Measurements from ENCODE around the gene C14orf132.
A peak's percentile ranks its signal among the peaks of the same experiment; 100 is the strongest.
"Not testable (repeated sequence)": the region's sequence is repeated elsewhere in the genome, so short reads cannot be mapped to it uniquely, and the experiment has no call there.

C14orf132 gene

GRCh38 chr14:96038920-96039632, at the start of gene C14orf132:
Gene C14orf132 (plus strand): TSS chr14:96039362. CDS start chr14:96039501, 139 bp downstream.
- Histone ChIP-seq H3K9ac (ENCODE audit: low read depth in 1 of 2, low read length in 2 of 2) (peak within 1 kb of the TSS in 1 of 2 donors; percentile 63), H3K27me3 (ENCODE audit: control insufficient read depth in 2 of 2, insufficient read depth in 2 of 2, low read length in 2 of 2) (peaks cover 12 to 16% of the 10 kb centered on the region in 2 donors), H3K4me1 (ENCODE audit: control insufficient read depth in 2 of 2, insufficient read depth in 2 of 2, low read length in 2 of 2) (peaks cover 5 to 8% of the 10 kb centered on the region in 2 donors), H3K9me3 (ENCODE audit: control insufficient read depth in 2 of 2, low read length in 2 of 2) (no peaks in the 10 kb centered on the region), H3K36me3 (ENCODE audit: control insufficient read depth in 2 of 2, insufficient read depth in 2 of 2, low read length in 2 of 2) (no peaks in the 10 kb centered on the region), H3K27ac (ENCODE audit: low read depth in 2 of 2, low read length in 2 of 2) (peak within 1 kb of the TSS; percentile 48 to 49), H3K4me3 (ENCODE audit: low read length in 2 of 2) (peak within 1 kb of the TSS; percentile 60 to 63)

DNA sequence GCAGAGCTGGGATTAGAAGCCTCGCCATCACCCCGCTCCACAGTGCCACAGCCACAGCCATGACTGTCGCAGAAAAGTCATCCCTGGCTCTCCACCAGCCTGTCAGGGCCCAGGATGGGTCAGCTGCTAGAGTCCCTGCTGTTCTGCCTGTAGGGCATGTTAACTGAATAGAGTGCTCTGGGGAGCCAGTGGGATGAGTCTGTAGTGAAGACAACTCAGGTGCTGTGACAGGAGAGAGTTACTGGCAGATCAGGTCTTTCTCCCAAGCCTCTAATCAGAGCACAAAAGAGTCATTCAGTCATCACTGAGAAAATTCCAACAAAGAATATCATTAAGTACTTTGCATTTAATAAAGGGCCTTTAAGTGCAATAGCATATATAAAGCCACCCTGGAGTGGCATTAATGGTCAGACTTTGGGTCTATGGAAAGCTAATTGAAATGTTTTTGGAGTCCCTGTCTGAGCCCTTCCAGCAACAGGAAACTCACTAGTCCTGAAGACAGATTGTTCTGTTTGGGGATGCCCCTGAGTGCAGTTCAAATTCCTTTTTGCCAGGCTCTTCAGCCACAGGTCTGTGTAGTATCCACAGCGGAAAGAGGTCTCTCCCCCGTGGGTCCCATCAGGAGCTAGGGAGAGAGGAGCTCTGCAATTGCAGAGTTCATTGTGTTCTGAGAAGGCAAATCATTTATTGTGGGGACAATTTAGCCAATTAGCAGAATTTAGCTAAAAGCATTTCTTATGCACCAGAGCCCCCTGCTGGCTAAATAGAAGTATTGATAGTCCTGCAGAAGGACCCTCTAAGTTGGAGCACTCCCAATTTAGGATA, 45.2 kb upstream of the C14orf132 start:
- H3K4me1 ChIP-seq (ENCODE audit: control insufficient read depth in 2 of 2, insufficient read depth in 2 of 2, low read length in 2 of 2), result no peaks in the 10 kb centered on the region
- H3K36me3 ChIP-seq (ENCODE audit: control insufficient read depth in 2 of 2, insufficient read depth in 2 of 2, low read length in 2 of 2), result no peaks in the 10 kb centered on the region
- H3K27ac ChIP-seq (ENCODE audit: low read depth in 2 of 2, low read length in 2 of 2), result no peak overlapping the region
- no peak overlapping the region for H3K9ac ChIP-seq (ENCODE audit: low read depth in 1 of 2, low read length in 2 of 2)
- H3K9me3 ChIP-seq (ENCODE audit: control insufficient read depth in 2 of 2, low read length in 2 of 2), result peaks cover 3 to 5% of the 10 kb centered on the region in 2 donors
- peaks cover 0 to 4% of the 10 kb centered on the region in 2 donors for H3K27me3 ChIP-seq (ENCODE audit: control insufficient read depth in 2 of 2, insufficient read depth in 2 of 2, low read length in 2 of 2)
- no peak overlapping the region for H3K4me3 ChIP-seq (ENCODE audit: low read length in 2 of 2)

DNA sequence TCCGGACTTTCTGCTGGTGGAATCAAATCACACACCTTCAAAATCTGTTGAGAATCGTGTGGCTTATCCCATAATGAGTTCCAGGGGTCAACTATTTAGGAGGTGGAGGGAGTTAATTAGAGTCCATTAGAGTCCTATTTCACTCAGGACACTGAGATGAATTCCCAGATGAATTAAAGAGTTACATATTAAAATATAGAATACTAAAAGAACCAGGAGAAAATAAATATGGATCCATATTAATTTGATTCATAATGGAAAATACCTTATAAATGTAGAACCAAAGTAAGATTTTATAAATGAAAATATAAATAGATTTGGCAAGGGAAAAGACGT, 44.6 kb upstream of the C14orf132 start:
- Histone ChIP-seq H3K4me3 (ENCODE audit: low read length in 2 of 2) (no peak overlapping the region), H3K27ac (ENCODE audit: low read depth in 2 of 2, low read length in 2 of 2) (no peak overlapping the region), H3K36me3 (ENCODE audit: control insufficient read depth in 2 of 2, insufficient read depth in 2 of 2, low read length in 2 of 2) (no peaks in the 10 kb centered on the region), H3K4me1 (ENCODE audit: control insufficient read depth in 2 of 2, insufficient read depth in 2 of 2, low read length in 2 of 2) (no peaks in the 10 kb centered on the region), H3K27me3 (ENCODE audit: control insufficient read depth in 2 of 2, insufficient read depth in 2 of 2, low read length in 2 of 2) (peaks cover 0 to 4% of the 10 kb centered on the region in 2 donors), H3K9me3 (ENCODE audit: control insufficient read depth in 2 of 2, low read length in 2 of 2) (peaks cover 3 to 5% of the 10 kb centered on the region in 2 donors), H3K9ac (ENCODE audit: low read depth in 1 of 2, low read length in 2 of 2) (no peak overlapping the region)

DNA sequence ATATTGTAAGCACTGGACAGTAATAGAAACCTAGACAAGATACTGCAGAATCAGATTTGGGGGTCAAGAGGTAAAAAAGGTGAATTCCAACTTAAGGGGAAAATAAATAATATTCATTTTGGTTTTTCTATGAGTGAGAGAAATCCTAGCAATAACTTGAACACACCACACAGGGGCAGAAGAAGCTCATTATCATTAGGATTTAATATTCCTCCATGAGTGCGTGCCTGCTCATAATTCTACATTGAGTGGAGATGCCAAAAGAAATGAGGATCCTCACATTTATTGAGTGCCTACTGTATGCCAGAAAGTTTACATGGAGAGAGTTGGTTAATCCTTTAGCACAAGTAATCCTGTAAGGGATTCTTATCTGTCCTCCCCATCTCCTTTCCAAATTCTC, 40.5 kb upstream of the C14orf132 start:
- Histone ChIP-seq H3K27ac (ENCODE audit: low read depth in 2 of 2, low read length in 2 of 2) (no peak overlapping the region), H3K4me3 (ENCODE audit: low read length in 2 of 2) (no peak overlapping the region), H3K36me3 (ENCODE audit: control insufficient read depth in 2 of 2, insufficient read depth in 2 of 2, low read length in 2 of 2) (no peaks in the 10 kb centered on the region), H3K27me3 (ENCODE audit: control insufficient read depth in 2 of 2, insufficient read depth in 2 of 2, low read length in 2 of 2) (peaks cover 0 to 4% of the 10 kb centered on the region in 2 donors), H3K4me1 (ENCODE audit: control insufficient read depth in 2 of 2, insufficient read depth in 2 of 2, low read length in 2 of 2) (no peaks in the 10 kb centered on the region), H3K9me3 (ENCODE audit: control insufficient read depth in 2 of 2, low read length in 2 of 2) (no peaks in the 10 kb centered on the region), H3K9ac (ENCODE audit: low read depth in 1 of 2, low read length in 2 of 2) (no peak overlapping the region)

- H3K9me3 ChIP-seq (ENCODE audit: control insufficient read depth in 2 of 2, low read length in 2 of 2), result no peaks in the 10 kb centered on the region
- H3K4me1 ChIP-seq (ENCODE audit: control insufficient read depth in 2 of 2, insufficient read depth in 2 of 2, low read length in 2 of 2), result no peaks in the 10 kb centered on the region
- no peaks in the 10 kb centered on the region for H3K36me3 ChIP-seq (ENCODE audit: control insufficient read depth in 2 of 2, insufficient read depth in 2 of 2, low read length in 2 of 2)
- peaks cover 0 to 3% of the 10 kb centered on the region in 2 donors for H3K27me3 ChIP-seq (ENCODE audit: control insufficient read depth in 2 of 2, insufficient read depth in 2 of 2, low read length in 2 of 2)
- no peak overlapping the region for H3K4me3 ChIP-seq (ENCODE audit: low read length in 2 of 2)
- H3K9ac ChIP-seq (ENCODE audit: low read depth in 1 of 2, low read length in 2 of 2), result no peak overlapping the region
- no peak overlapping the region for H3K27ac ChIP-seq (ENCODE audit: low read depth in 2 of 2, low read length in 2 of 2)
Measured at GRCh38 chr14:96001866-96002497, 37.2 kb upstream of the C14orf132 start.

GRCh38 chr14:96002498-96002884, 36.7 kb upstream of the C14orf132 start:
- H3K9ac ChIP-seq (ENCODE audit: low read depth in 1 of 2, low read length in 2 of 2), result no peak overlapping the region
- no peak overlapping the region for H3K4me3 ChIP-seq (ENCODE audit: low read length in 2 of 2)
- H3K27me3 ChIP-seq (ENCODE audit: control insufficient read depth in 2 of 2, insufficient read depth in 2 of 2, low read length in 2 of 2), result peaks cover 0 to 3% of the 10 kb centered on the region in 2 donors
- H3K4me1 ChIP-seq (ENCODE audit: control insufficient read depth in 2 of 2, insufficient read depth in 2 of 2, low read length in 2 of 2), result no peaks in the 10 kb centered on the region
- no peaks in the 10 kb centered on the region for H3K9me3 ChIP-seq (ENCODE audit: control insufficient read depth in 2 of 2, low read length in 2 of 2)
- H3K27ac ChIP-seq (ENCODE audit: low read depth in 2 of 2, low read length in 2 of 2), result no peak overlapping the region
- H3K36me3 ChIP-seq (ENCODE audit: control insufficient read depth in 2 of 2, insufficient read depth in 2 of 2, low read length in 2 of 2), result no peaks in the 10 kb centered on the region

GRCh38 chr14:96011131-96011530, 28.0 kb upstream of the C14orf132 start:
- no peaks in the 10 kb centered on the region for H3K4me1 ChIP-seq (ENCODE audit: control insufficient read depth in 2 of 2, insufficient read depth in 2 of 2, low read length in 2 of 2)
- no peaks in the 10 kb centered on the region for H3K36me3 ChIP-seq (ENCODE audit: control insufficient read depth in 2 of 2, insufficient read depth in 2 of 2, low read length in 2 of 2)
- H3K27me3 ChIP-seq (ENCODE audit: control insufficient read depth in 2 of 2, insufficient read depth in 2 of 2, low read length in 2 of 2), result no peaks in the 10 kb centered on the region
- H3K9ac ChIP-seq (ENCODE audit: low read depth in 1 of 2, low read length in 2 of 2), result no peak overlapping the region
- H3K27ac ChIP-seq (ENCODE audit: low read depth in 2 of 2, low read length in 2 of 2), result no peak overlapping the region
- H3K9me3 ChIP-seq (ENCODE audit: control insufficient read depth in 2 of 2, low read length in 2 of 2), result peaks cover 5% of the 10 kb centered on the region in 2 donors
- no peak overlapping the region for H3K4me3 ChIP-seq (ENCODE audit: low read length in 2 of 2)

DNA sequence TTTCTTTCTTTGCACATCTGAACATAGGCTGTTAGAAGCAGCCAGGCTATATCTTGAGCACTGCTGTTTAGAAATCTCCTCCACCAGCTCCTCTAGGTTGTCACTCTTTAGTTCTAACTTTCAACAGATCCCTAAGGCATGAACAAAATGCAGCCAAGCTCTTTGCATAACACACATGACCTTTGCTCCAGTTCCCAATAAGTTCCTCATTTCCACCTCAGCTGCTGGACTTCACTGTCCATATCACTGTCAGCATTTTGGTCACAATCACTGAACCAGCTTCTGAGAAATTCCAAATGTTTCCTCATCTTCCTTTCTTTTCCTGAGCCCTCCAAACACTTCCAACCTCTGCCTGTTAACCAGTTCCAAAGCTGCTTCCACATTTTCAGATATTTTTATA, 27.6 kb upstream of the C14orf132 start:
- Histone ChIP-seq H3K27ac (ENCODE audit: low read depth in 2 of 2, low read length in 2 of 2) (no peak overlapping the region), H3K36me3 (ENCODE audit: control insufficient read depth in 2 of 2, insufficient read depth in 2 of 2, low read length in 2 of 2) (no peaks in the 10 kb centered on the region), H3K9ac (ENCODE audit: low read depth in 1 of 2, low read length in 2 of 2) (no peak overlapping the region), H3K4me3 (ENCODE audit: low read length in 2 of 2) (no peak overlapping the region), H3K9me3 (ENCODE audit: control insufficient read depth in 2 of 2, low read length in 2 of 2) (peaks cover 5% of the 10 kb centered on the region in 2 donors), H3K4me1 (ENCODE audit: control insufficient read depth in 2 of 2, insufficient read depth in 2 of 2, low read length in 2 of 2) (no peaks in the 10 kb centered on the region), H3K27me3 (ENCODE audit: control insufficient read depth in 2 of 2, insufficient read depth in 2 of 2, low read length in 2 of 2) (no peaks in the 10 kb centered on the region)

DNA sequence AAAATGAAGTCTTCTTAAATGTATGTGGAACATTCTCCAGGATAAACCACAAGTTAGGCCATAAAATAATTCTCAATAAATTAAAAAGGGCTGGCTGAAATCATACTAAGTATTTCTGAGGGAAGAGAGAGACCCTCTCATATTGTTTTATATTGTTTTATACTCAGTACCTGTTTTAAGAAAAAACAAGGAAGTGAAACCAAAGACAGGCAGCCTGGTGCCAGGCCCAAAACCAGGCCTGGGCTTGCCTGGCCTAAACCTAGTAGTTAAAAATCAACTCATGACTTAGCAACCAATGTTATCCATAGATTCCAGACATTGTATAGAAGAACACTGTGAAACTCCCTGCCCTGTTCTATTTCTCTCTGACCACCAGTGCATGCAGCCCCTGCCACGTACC, 26.4 kb upstream of the C14orf132 start:
- not testable (repeated sequence) for H3K9ac ChIP-seq (ENCODE audit: low read depth in 1 of 2, low read length in 2 of 2); H3K9me3 ChIP-seq (ENCODE audit: control insufficient read depth in 2 of 2, low read length in 2 of 2); H3K27me3 ChIP-seq (ENCODE audit: control insufficient read depth in 2 of 2, insufficient read depth in 2 of 2, low read length in 2 of 2); H3K4me3 ChIP-seq (ENCODE audit: low read length in 2 of 2); H3K36me3 ChIP-seq (ENCODE audit: control insufficient read depth in 2 of 2, insufficient read depth in 2 of 2, low read length in 2 of 2); H3K4me1 ChIP-seq (ENCODE audit: control insufficient read depth in 2 of 2, insufficient read depth in 2 of 2, low read length in 2 of 2); H3K27ac ChIP-seq (ENCODE audit: low read depth in 2 of 2, low read length in 2 of 2)

- Histone ChIP-seq H3K27me3 (ENCODE audit: control insufficient read depth in 2 of 2, insufficient read depth in 2 of 2, low read length in 2 of 2) (no peaks in the 10 kb centered on the region), H3K4me3 (ENCODE audit: low read length in 2 of 2) (no peak overlapping the region), H3K36me3 (ENCODE audit: control insufficient read depth in 2 of 2, insufficient read depth in 2 of 2, low read length in 2 of 2) (no peaks in the 10 kb centered on the region), H3K9me3 (ENCODE audit: control insufficient read depth in 2 of 2, low read length in 2 of 2) (peaks cover 5% of the 10 kb centered on the region in 2 donors), H3K27ac (ENCODE audit: low read depth in 2 of 2, low read length in 2 of 2) (no peak overlapping the region), H3K9ac (ENCODE audit: low read depth in 1 of 2, low read length in 2 of 2) (no peak overlapping the region), H3K4me1 (ENCODE audit: control insufficient read depth in 2 of 2, insufficient read depth in 2 of 2, low read length in 2 of 2) (no peaks in the 10 kb centered on the region)
Measured at GRCh38 chr14:96014176-96014575, 25.0 kb upstream of the C14orf132 start.

Measured in mucosa of rectum (tissue), 2 donors.